AG04450 (cell line): Measurements from ENCODE around the gene ESPNL. TPM values are rescaled to one million over a fixed set of nuclear protein-coding genes. Genes with fewer than 3 reads are reported as not detected.

Experiments used
- CTCF ChIA-PET: fragments of 300-600, 350-600 bp; formaldehyde crosslinking; extraction: SDS; loops from one replicate; lab custom pipeline; 2022; ENCODE audit warnings: antibody characterized with exemption, inconsistent platforms; lab: Charles Lee
- POLR2A ChIA-PET: fragments of 350-600 bp; formaldehyde crosslinking; extraction: SDS; loops from one replicate; lab custom pipeline; 2021; ENCODE audit warnings: antibody characterized with exemption, inconsistent platforms; lab: Yijun Ruan, JAX
- DNase-seq: peaks from one replicate; pipeline ENCODE4 v3.0.0-alpha.2; 2011; ENCODE audit warnings: low read depth, low spot score
- H3K27ac ChIP-seq: one replicate; pipeline ENCODE4 v1.5.1; 2012; ENCODE audit warnings: low read depth, low read length, control low read depth
- H3K27me3 ChIP-seq: one replicate; pipeline ENCODE4 v1.6.0; 2012; ENCODE audit warnings: low read length; ENCODE audit not compliant: control insufficient read depth, insufficient read depth
- H3K4me3 ChIP-seq: 2 replicates; pipeline ENCODE4 v1.5.1; 2011; ENCODE audit warnings: mild to moderate bottlenecking, low read depth, low read length, control low read depth
- H3K9me3 ChIP-seq: 2 replicates; pipeline ENCODE4 v1.5.1; 2012; ENCODE audit warnings: low read length; ENCODE audit not compliant: control insufficient read depth, insufficient read depth
- polyA plus RNA-seq: library from polyadenylated mRNA; depleted of rRNA; stranded (reverse); fragments of >200 nt; gene quantifications from 2 replicates; pipeline ENCODE4 v1.2.3, GENCODE V29; 2011
- TF ChIP-seq, protein P1 (sequence below): IDR thresholded peaks from 2 replicates; pipeline ENCODE4 v1.5.1; 2011; ENCODE audit warnings: low read depth, low read length, control low read depth, inconsistent platforms

Gene ESPNL
- polyA plus RNA-seq, 1 experiment = 1.0 TPM

DNA sequence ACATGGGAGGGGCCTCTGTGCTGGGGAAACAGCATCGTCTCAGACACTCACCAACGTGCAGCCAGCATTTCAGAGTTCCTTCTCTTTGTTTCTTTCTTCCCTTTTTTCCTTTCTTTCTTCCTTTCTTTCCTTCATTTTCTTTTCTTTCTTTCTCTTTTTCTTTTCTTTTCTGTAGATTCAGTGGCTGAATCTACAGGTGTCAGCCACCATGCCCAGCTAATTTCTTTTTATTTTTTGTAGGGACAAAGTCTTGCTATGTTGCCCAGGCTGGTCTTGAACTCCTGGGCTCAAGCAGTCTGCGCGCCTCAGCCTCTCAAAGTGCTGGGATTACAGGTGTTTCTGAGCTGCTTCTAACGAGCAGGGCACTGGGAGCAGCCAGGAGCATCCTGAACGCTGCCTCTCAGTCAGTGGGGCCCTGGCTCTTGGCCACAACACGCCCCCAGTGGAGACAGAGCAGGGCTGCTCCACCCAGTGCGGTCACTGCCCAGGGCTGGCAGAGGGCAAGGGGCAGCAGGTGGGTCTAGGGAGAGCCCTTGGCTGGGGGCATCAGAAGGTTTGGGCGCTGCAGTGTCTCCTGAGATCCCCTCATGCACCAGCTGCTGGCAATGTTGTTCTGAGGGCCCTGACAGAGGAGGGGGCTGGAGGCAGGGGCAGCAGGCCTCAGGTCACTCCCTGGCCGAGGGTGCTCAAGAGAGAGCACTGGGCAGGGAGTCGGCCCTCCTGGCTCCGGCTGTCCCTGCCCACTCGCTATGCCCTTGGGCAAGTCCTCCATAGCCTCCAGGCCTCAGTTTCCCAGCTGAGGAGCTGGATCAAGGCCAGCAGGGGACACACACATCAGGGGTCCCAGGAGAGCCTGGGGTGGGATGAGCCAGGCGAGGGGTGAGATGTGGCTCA, 33.6 kb downstream of the ESPNL start:
- no peaks in the 10 kb centered on the region; the same call in 1 of the 2 replicates for H3K9me3 ChIP-seq
- ChIA-PET POLR2A (no interaction called here), CTCF (no interaction called here)
- no peaks in the 10 kb centered on the region for H3K27me3 ChIP-seq
- H3K4me3 ChIP-seq = no peak overlapping the region
- DNase-seq = no peak
- TF ChIP-seq, protein P1, sequence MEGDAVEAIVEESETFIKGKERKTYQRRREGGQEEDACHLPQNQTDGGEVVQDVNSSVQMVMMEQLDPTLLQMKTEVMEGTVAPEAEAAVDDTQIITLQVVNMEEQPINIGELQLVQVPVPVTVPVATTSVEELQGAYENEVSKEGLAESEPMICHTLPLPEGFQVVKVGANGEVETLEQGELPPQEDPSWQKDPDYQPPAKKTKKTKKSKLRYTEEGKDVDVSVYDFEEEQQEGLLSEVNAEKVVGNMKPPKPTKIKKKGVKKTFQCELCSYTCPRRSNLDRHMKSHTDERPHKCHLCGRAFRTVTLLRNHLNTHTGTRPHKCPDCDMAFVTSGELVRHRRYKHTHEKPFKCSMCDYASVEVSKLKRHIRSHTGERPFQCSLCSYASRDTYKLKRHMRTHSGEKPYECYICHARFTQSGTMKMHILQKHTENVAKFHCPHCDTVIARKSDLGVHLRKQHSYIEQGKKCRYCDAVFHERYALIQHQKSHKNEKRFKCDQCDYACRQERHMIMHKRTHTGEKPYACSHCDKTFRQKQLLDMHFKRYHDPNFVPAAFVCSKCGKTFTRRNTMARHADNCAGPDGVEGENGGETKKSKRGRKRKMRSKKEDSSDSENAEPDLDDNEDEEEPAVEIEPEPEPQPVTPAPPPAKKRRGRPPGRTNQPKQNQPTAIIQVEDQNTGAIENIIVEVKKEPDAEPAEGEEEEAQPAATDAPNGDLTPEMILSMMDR = no peak
- no peak overlapping the region for H3K27ac ChIP-seq

DNA sequence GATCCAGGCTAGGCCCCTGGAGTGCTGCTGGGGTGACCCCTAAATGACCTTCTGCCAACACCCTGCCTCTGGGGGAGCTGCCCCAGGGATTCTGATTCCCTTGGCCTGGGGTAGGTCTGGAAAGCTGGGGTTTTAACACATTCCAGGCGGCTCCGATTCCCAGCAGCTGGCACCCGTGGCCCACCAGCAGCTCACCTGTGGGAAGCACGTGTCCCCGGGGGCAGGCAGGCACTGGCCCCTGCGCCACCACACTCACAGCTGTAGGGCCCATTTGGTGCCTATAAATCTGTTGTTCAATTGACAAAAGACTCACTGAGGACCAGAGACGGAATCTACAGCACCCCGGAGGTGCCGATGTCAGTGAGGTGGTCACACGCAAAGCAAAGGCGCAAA, 34.2 kb downstream of the ESPNL start:
- POLR2A ChIA-PET = no interaction called here
- DNase-seq = no peak
- TF ChIP-seq, protein P1 = no peak

DNA sequence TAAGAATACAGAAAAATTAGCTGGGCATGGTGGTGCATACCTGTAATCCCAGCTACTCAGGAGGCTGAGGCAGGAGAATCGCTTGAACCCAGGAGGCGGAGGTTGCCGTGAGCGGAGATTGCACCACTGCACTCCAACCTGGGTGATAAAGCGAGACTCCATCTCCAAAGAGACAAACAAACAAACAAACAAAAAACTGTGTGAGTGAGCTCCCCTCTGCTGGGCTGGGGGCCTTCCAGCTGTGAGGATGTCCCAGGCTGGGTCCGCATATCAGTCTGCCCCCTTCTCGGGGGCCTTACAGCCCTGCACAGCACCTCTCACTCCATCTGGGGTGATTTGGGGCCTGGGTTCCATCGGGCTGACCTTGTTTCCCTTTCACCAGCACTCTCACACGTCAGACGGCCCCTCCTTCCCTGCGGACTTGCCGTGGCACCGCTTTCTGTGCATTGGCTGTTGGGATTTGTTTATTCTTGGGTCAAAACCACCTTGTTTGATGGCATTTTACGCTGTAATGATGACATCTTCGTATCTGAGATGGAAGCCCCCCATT, 35.5 kb downstream of the ESPNL start:
- POLR2A ChIA-PET = no interaction called here
- Histone ChIP-seq H3K9me3 (no peaks in the 10 kb centered on the region; the same call in 1 of the 2 replicates), H3K4me3 (no peak overlapping the region), H3K27ac (no peak overlapping the region), H3K27me3 (no peaks in the 10 kb centered on the region)
- no peak for DNase-seq
- TF ChIP-seq, protein P1 = no peak
- CTCF ChIA-PET = no interaction called here

More for the DNA sequence above, 34.2 kb downstream of the ESPNL start:
- H3K4me3 ChIP-seq = no peak overlapping the region
- CTCF ChIA-PET = no interaction called here
- H3K9me3 ChIP-seq = no peaks in the 10 kb centered on the region; the same call in 1 of the 2 replicates
- no peak overlapping the region for H3K27ac ChIP-seq
- no peaks in the 10 kb centered on the region for H3K27me3 ChIP-seq

DNA sequence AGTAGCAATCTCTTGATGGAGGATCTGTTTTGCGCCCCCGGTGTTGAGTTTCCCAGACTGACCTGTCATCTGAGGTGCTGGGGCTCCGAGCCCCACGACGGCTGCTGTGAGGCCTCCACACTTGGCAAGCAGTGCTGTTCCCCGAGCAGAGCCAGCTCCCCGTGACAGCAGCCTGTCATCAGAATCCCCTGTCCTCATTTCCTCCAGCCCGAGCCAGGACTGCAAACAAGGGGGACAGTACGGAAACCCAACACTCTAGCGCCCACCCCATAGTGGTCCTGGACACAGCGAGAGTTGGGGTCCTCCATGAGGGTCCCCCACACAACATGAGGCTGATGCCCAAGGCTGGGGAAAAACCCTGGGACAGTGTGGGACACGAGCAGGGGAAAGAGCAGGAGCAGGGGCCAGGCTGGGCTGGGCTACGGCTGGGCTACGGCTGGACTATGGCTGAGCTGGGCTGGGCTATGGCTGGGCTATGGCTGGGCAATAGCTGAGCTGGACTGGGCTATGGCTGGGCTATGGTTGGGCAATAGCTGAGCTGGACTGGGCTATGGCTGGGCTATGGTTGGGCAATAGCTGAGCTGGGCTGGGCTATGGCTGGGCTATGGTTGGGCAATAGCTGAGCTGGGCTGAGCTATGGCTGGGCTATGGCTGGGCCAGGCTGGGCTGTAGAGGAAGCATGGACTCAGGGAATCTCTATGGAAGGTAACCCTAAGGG, 36.8 kb downstream of the ESPNL start:
- no peaks in the 10 kb centered on the region; the same call in 1 of the 2 replicates for H3K9me3 ChIP-seq
- DNase-seq = peak; percentile 26
- TF ChIP-seq, protein P1 = no peak
- H3K4me3 ChIP-seq = no peak overlapping the region
- no peak overlapping the region for H3K27ac ChIP-seq
- CTCF ChIA-PET = interaction anchor here (1.0 kb wide), 1 partner anchor 10 kb away, joined by 8 read pairs; no protein-coding TSS in a partner anchor
- POLR2A ChIA-PET = interaction anchor here (0.6 kb wide), 1 partner anchor 11 kb away, joined by 3 read pairs; no protein-coding TSS in a partner anchor
- H3K27me3 ChIP-seq = no peaks in the 10 kb centered on the region
